ENCODE measurements around the gene RABL3.

GRCh38 chr3:120773932-120774331, 31.6 kb upstream of the RABL3 start:
- no peak for TF ChIP-seq CTCF (IDR thresholded peaks at IDR 0.05)
- TF ChIP-seq POLR2A (IDR thresholded peaks at IDR 0.05) = no peak
- TF ChIP-seq EP300 (IDR thresholded peaks at IDR 0.05; ENCODE audit: low read depth) = no peak
